Kidney (tissue), 14 donors: ENCODE results near the gene MLXIPL. TPM values are rescaled to one million over a fixed set of nuclear protein-coding genes. Genes with fewer than 3 reads are reported as not detected.
A peak's percentile ranks its signal among the peaks of the same experiment; 100 is the strongest.

Experiments used
- DNase-seq, 5 donors: peaks; one replicate each; pipeline ENCODE4 v3.0.0-alpha.2; 2013 to 2020
- FAIRE-seq: peaks from 2 replicates; lab custom pipeline; 2012; peaks lifted over from hg19 to GRCh38; lab: Jason Lieb, UNC
- H3K27ac ChIP-seq, 2 donors: one replicate each; pipeline ENCODE4 v1.7.0; 2013; ENCODE audit warnings: low read depth in 2 of 2, low read length in 2 of 2, inconsistent platforms in 1 of 2
- H3K27me3 ChIP-seq: one replicate; pipeline ENCODE4 v1.7.1; 2013; ENCODE audit warnings: low read length, inconsistent platforms; ENCODE audit not compliant: control insufficient read depth, insufficient read depth
- H3K36me3 ChIP-seq, 3 donors: one replicate each; pipeline versions ENCODE4 v1.7.0 to v1.7.1; 2013; ENCODE audit warnings: low read length in 3 of 3, control low read depth in 1 of 3, inconsistent platforms in 1 of 3; ENCODE audit not compliant: insufficient read depth in 3 of 3, control insufficient read depth in 2 of 3
- H3K4me1 ChIP-seq, 3 donors: one replicate each; pipeline versions ENCODE4 v1.7.0 to v1.7.1; 2013; ENCODE audit warnings: low read length in 3 of 3, inconsistent platforms in 1 of 3, low read depth in 1 of 3; ENCODE audit not compliant: control insufficient read depth in 2 of 3, insufficient read depth in 2 of 3
- H3K4me3 ChIP-seq, 3 donors: one replicate each; pipeline versions ENCODE4 v1.7.0 to v1.8.1; 2013; ENCODE audit warnings: low read length in 3 of 3, control low read depth in 1 of 3, inconsistent platforms in 1 of 3
- H3K9ac ChIP-seq, 3 donors: one replicate each; pipeline versions ENCODE4 v1.7.0 to v1.7.1; 2013; ENCODE audit warnings: low read length in 3 of 3, control low read depth in 1 of 3, inconsistent platforms in 1 of 3
- H3K9me3 ChIP-seq, 3 donors: one replicate each; pipeline versions ENCODE4 v1.7.0 to v1.7.1; 2013; ENCODE audit warnings: low read length in 3 of 3, control low read depth in 1 of 3, inconsistent platforms in 1 of 3; ENCODE audit not compliant: control insufficient read depth in 2 of 3, insufficient read depth in 1 of 3
- CTCF ChIP-seq: IDR thresholded peaks from 3 replicates; pipeline ENCODE4 v1.5.1; 2012; ENCODE audit warnings: mild to moderate bottlenecking, moderate library complexity, borderline replicate concordance; ENCODE audit not compliant: insufficient read depth; ENCODE audit errors: extremely low read depth
- intact Hi-C: fragments of 100-400 bp; cut with DNase I; formaldehyde crosslinking; loops from one replicate; pipeline ENCODE4 v1.11.1; 2022
- polyA plus RNA-seq: library from polyadenylated mRNA; stranded (reverse); fragments of 350-450 nt; fragmentation: Illumina TruSeq; extraction: RNeasy Lipid Tissue Mini Kit (QIAGEN cat#74804); gene quantifications from one replicate; pipeline ENCODE4 v1.2.3, GENCODE V29; 2014; ENCODE audit warnings: low read depth, low replicate concordance; ENCODE audit not compliant: insufficient read depth
- total RNA-seq: library from RNA; stranded (reverse); fragmentation: NEBNext Ultra II Directional; extraction: Animal tissue kit (Norgen Biotek cat#: 25700); gene quantifications from one replicate; pipeline ENCODE4 v1.2.1, GENCODE V29; 2021
- donor health status: control.
- donor health status: control.
- donor health status: control.
- donor health status: control.
- donor health status: control.
- donor health status: DM: yes; HTN: yes; CAD: no.
- donor health status: Normal renal cell carcinoma (clear cell type).

MLXIPL gene
- total and polyA plus RNA-seq, 2 donors from 2014 or later: 26.2 to 27.9 TPM

- DNase-seq (no peak), FAIRE-seq (no peak)
- Histone ChIP-seq H3K4me3 (no peak overlapping the region), H3K27ac (no peak overlapping the region), H3K4me1 (peaks cover 0 to 2% (median 0%) of the 10 kb centered on the region in 3 donors), H3K36me3 (no peaks in the 10 kb centered on the region), H3K27me3 (peaks cover 2% of the 10 kb centered on the region), H3K9ac (no peak overlapping the region), H3K9me3 (no peaks in the 10 kb centered on the region)
- intact Hi-C loops: no loop called here
- TF ChIP-seq CTCF: no peak
These were observed 25.3 kb upstream of the MLXIPL start for GRCh38 chr7:73649576-73649975.

GRCh38 chr7:73648593-73649332 is 24.4 kb upstream of the MLXIPL start:
- no peak for FAIRE-seq
- TF ChIP-seq CTCF: no peak

GRCh38 chr7:73647725-73648592 is 23.6 kb upstream of the MLXIPL start:
- H3K4me3 ChIP-seq: peak overlapping the region in 1 of 3 donors; percentile 29

More at GRCh38 chr7:73648593-73649332, 24.4 kb upstream of the MLXIPL start:
- Histone ChIP-seq H3K27me3 (peaks cover 2% of the 10 kb centered on the region), H3K27ac (no peak overlapping the region), H3K4me1 (peaks cover 0 to 2% (median 0%) of the 10 kb centered on the region in 3 donors), H3K36me3 (no peaks in the 10 kb centered on the region), H3K4me3 (no peak overlapping the region), H3K9ac (no peak overlapping the region), H3K9me3 (no peaks in the 10 kb centered on the region)
- DNase-seq: no peak
- intact Hi-C loops: no loop called here

More at GRCh38 chr7:73647725-73648592, 23.6 kb upstream of the MLXIPL start:
- Histone ChIP-seq H3K4me1 (peaks cover 0 to 2% (median 0%) of the 10 kb centered on the region in 3 donors), H3K27ac (no peak overlapping the region), H3K9me3 (no peaks in the 10 kb centered on the region), H3K9ac (no peak overlapping the region), H3K27me3 (peaks cover 2% of the 10 kb centered on the region), H3K36me3 (no peaks in the 10 kb centered on the region)
- intact Hi-C loops: no loop called here
- peak; percentile 44 to 73 (median 70) for DNase-seq
- no peak for TF ChIP-seq CTCF
- FAIRE-seq: no peak
